Activated CD8-positive, alpha-beta memory T cell treated with anti-CD3 and anti-CD28 coated beads, Interleukin-2, amount 50 U/mL, for 1 hour (primary cell): ENCODE results near the gene THSD1.
"Not testable (repeated sequence)": the region's sequence is repeated elsewhere in the genome, so short reads cannot be mapped to it uniquely, and the experiment has no call there.

ENCODE experiments used
- DNase-seq: peaks from one replicate; pipeline ENCODE4 v3.0.0-alpha.2; 2020; ENCODE audit errors: extremely low read depth

The THSD1 gene

DNA sequence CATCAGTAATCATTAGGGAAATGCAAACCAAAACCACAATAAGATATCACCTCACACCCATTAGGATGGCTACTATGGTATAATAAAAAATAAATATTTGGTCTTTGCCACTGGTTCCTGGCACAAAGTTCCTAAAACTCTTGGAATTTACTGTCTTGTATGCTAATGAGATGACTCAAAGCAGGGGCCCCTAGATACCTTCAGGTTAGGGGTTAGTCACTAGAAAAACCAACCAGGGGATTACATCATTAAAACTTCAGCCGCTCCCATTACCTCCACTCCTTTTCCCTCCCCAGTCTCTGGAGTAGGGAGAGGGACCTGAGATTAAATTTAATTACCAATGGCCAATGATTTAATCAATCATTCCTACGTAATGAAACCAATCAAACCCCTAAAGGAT lies 49.6 kb downstream of the THSD1 start:
- no peak for DNase-seq

DNA sequence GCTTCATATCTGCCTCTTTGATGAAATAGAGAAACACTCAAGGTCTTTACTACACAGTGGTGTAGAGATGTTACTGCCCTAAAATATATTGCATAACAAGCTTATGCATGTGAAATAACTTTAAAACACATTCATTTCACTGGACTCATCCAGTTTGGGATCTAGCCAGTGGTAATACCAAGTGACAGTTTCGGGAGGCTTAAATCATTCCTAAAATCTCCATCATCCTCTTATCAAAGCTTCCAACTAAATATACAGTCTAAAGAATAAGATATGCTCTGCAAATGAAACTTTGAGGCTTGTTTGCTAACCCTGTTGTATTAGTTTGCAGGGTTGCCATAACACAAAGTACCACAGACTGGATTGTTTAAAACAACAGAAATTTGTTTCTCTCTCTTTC lies 52.8 kb downstream of the THSD1 start:
- no peak for DNase-seq

DNA sequence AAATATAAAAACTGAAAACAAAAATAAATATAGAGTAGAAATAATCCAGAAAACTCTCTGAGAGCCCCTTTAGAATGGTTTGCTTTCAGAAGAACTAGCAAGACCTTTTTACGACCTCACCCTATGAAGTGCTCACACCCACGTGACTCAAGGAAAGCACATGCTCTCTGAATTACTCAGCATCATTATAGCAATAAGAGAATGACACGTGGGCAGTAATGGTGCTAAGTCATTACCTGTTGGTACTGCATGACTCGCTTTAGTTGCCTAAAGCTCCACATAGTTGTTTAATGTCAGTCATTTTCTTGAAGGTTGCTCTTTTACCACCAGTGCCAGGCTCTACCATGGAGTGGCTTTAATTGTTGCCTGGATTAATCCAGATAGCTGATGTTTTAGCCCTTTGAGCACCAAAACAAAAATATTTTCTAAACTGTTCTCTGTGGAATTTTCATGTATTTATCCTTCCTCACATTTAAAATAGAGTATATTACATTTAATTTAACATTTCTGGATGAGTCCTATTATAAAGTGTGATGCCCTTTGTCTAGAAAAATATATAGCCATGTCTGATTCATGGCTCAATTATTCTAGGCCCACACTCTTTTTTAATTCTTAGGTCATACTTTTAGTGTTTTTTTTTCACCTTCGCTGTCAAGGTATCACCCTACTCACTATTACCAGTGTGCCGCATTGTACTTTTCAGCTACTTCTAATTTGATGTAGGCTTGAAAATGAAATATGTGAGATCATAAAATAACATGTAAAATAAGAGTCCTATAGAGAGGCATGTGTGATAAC lies 56.8 kb downstream of the THSD1 start:
- no peak for DNase-seq

DNA sequence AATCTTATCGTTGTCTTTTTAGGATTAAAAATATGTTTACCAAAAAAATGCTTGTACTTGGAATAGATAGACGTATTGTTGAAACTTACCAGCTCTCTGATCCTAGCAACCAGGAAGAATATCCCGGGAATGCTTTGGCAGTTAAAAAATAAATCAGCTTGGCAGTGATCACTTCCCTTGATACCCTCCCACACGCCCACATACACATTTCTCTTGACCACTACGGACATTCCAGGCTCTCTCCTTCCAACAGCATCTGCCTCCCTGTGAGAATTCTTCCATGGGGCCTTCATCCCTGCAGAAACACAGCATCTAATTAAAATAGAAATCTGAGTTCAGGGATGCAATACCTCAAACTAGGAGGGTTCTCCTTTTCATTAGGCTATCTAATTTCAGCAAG lies 57.9 kb downstream of the THSD1 start:
- no peak for DNase-seq

DNA sequence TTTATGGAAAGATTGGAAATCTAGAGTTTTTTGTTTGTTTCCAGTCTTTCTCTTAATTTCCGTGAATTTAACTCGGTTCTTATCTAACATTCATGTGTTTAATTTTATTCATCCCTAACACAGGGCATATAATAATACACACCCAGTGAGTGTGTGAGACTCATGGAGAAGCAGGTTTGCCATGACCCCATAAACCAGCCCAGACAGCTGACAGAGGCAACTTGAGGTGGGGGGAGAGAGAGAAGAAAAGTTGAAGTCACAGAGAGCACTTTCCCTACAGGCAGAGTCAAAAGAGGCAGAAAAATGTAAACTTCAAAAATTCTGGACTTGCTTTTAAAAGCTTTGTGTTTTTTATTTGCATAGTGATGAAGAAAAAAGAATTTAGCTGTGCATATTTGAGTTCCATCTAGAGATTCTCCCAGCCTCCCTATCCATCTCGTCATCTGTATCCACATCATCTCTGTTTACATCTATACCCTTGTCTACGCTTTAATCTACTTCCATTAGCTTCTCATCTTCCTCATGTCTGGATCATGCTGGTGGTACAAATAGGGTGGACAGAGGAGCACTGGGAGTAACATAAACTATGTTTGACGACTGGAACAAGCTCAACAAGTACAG lies 60.2 kb downstream of the THSD1 start:
- DNase-seq = no peak

DNA sequence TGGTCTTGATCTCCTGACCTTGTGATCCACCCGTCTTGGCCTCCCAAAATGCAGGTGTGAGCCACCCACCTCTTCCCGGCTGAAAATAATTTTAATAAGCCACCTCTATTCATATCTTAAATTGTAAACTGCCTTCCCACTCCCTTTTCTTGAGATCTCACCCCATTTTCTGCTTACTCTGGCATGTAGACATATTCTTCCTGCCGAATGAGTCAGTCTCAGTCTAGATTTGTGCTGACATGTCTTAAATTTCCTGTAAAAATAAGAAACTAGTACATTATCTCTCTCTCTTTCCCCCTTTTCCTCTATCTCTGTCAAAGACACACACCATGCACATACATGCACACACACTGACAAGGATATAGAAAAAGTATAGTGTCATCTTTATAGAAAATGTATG lies 60.9 kb downstream of the THSD1 start:
- no peak for DNase-seq

DNA sequence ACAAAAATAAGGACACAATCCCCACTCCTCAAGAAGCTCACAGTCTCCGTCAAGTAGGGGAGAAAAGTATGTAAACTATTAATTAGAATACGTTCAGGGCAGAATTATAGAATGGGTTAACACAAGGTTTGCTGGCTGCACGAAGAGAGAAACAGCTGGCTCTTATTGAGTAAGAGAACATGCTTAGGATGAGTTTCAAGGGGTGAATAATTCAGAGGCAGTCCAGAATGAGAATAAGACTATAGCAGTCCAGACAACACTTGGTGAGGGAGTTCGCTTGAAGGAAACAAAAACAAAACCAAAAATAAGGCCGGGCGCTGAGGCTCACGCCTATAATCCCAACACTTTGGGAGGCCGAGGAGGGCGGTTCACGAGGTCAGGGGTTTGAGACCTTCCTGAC lies 61.9 kb downstream of the THSD1 start:
- no peak for DNase-seq

DNA sequence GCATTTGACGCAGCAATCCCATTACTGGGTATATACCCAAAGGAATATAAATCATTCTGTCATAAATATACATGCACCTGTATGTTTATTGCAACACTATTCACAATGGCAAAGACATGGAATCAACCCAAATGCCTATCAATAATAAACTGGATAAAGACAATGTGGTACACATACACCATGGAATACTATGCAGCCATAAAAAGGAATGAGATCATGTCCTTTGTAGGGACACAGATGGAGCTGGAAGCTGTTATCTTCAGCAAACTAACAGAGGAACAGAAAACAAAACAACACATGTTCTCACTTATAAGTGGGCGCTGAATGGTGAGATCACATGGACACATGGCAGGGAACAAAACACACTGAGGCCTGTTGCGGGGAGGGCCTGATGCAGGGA lies 63.8 kb downstream of the THSD1 start:
- not testable (repeated sequence) for DNase-seq

DNA sequence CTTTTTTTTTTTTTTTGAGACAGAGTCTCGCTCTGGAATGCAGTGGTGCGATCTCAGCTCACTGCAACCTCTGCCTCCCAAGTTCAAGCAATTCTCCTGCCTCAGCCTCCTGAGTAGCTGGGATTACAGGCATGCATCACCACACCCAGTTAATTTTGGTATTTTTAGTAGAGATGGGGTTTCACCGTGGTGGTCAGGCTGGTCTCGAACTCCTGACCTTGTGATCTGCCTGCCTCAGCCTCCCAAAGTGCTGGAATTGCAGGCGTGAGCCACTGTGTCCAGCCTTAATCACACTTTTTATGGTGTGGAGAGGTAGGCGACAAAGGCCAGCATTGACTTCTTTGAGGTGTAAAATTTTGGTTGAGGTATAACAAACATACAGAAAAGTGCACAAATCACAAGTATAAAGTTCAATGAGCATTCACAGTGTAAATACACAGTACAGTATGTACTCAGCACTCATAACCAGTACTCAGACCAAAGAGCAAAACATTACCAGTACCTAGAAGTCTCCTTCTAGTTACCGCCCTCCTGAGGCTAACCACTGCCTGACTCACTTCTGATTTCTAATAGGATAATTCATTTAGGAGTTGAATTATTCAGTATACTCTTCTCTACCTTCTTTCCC lies 68.0 kb downstream of the THSD1 start:
- not testable (repeated sequence) for DNase-seq

DNA sequence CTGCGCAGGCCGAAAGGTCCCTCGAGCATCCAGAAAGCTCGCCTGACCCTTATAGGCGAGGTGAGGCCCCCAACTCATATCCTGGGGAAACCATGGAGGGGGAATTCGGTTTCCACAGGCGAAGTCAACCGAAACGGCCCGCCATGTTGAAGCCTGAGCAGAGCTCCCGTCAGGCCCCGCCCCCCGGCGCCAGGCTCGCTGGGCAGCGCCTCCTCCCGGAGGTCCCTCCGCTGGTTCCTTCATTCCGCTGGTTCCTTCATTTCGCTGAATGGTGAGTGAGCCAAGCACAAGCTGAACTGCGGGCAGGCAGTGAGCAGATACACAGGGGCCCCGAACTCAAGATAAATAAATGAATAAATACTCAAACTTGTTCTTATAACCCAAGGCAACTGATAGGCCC lies 71.9 kb downstream of the THSD1 start:
- DNase-seq = not testable (repeated sequence)

DNA sequence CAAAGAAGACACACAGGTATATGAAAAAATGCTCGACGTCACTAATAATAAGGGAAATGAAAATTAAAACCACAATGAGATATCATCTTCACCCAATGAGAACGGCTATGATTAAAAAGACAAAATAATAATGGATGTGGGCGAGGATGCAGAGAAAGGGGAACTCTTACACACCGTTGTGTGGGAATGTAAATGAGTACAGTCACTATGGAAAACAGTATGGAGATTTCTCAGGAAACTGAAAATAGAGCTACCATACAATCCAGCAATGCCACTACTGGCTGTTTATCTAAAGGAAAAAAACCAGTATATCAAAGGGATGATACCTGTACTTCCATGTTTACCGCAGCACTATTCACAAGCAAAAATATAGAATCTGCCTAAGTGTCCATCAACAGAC lies 74.1 kb downstream of the THSD1 start:
- not testable (repeated sequence) for DNase-seq
